ENCODE results near the gene NSA2.

The NSA2 gene

GRCh38 chr5:74762599-74762998 lies 4.5 kb upstream of the NSA2 start:
- H3K27ac ChIP-seq, result no peak overlapping the region

GRCh38 chr5:74763504-74763903 lies 3.5 kb upstream of the NSA2 start:
- no peak for TF ChIP-seq CTCF (conservative IDR thresholded peaks at IDR 0.05)
- H3K27ac ChIP-seq, result no peak overlapping the region

More at GRCh38 chr5:74762599-74762998, 4.5 kb upstream of the NSA2 start:
- no peak for TF ChIP-seq CTCF (conservative IDR thresholded peaks at IDR 0.05)

GRCh38 chr5:74765201-74765600 lies 1.8 kb upstream of the NSA2 start:
- H3K27ac ChIP-seq, result peak overlapping the region; percentile 81; the same call in 1 of the 2 replicates
- TF ChIP-seq CTCF (conservative IDR thresholded peaks at IDR 0.05), result no peak

GRCh38 chr5:74765929-74766328 lies 1.1 kb upstream of the NSA2 start:
- H3K27ac ChIP-seq, result peak overlapping the region; percentile 81
- TF ChIP-seq CTCF (conservative IDR thresholded peaks at IDR 0.05), result no peak

GRCh38 chr5:74766418-74766848 lies 616 bp upstream of the NSA2 start:
- peak overlapping the region; percentile 81 for H3K27ac ChIP-seq
- TF ChIP-seq CTCF (conservative IDR thresholded peaks at IDR 0.05), result peak; percentile 70

GRCh38 chr5:74767579-74767913 lies 497 bp downstream of the NSA2 start:
- no peak for TF ChIP-seq CTCF (conservative IDR thresholded peaks at IDR 0.05)
- H3K27ac ChIP-seq, result peak overlapping the region; percentile 81

- TF ChIP-seq CTCF (conservative IDR thresholded peaks at IDR 0.05), result no peak
- no peak overlapping the region for H3K27ac ChIP-seq
These were observed 5.3 kb downstream of the NSA2 start for GRCh38 chr5:74772359-74772758.

- no peak for TF ChIP-seq CTCF (conservative IDR thresholded peaks at IDR 0.05)
- no peak overlapping the region for H3K27ac ChIP-seq
These were observed 11.6 kb downstream of the NSA2 start for GRCh38 chr5:74778609-74779008.

Data from VCaP (cell line).